GM19328 (cell line): ENCODE measurements around the gene POLDIP3.

Source experiments
- ATAC-seq: cut with Tn5 transposase; IDR thresholded peaks from one replicate; pipeline ENCODE4 v1.9.1; 2021; ENCODE audit warnings: mild to moderate bottlenecking, moderate library complexity; ENCODE audit not compliant: unreplicated experiment

The POLDIP3 gene

DNA sequence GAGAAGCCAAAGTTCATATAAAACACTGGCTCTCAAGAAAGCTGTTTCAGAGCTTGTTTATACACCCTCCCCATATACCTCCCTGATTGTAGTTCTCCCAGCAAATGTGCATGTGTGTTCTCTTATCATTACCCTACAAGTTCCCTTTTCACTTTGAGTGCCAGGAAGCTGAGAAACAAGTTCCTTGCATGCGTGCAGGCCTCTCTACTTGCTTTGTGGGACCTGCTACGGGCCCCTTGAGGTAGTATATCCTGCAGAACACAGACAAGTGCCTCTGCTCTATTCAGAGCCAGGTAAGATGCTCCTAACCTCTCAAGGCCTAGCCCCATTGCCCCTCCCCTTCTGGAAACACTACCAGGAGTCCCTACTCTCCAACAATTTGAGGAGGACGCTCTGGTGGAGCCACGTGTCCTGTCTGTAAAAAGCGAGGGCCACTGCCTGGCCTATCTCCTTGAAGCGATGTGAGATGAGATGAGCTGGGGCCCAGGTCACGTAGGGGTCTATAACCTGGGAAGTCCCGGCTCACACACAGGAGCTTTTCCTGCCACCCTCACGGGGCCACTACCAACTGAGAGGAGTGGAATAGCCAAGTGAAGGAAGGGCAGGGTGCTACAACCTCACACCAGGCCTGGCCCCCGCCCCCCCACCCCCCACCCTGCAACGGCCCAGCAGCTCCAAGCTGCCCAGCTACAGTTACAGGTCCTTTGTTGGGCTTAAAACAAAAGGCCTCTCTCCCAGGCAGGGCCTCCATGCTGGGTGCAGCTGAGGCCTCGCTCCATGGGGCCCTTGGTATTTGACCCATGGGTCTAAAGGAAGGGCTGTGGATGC is 28.3 kb upstream of the POLDIP3 start:
- no peak for ATAC-seq

DNA sequence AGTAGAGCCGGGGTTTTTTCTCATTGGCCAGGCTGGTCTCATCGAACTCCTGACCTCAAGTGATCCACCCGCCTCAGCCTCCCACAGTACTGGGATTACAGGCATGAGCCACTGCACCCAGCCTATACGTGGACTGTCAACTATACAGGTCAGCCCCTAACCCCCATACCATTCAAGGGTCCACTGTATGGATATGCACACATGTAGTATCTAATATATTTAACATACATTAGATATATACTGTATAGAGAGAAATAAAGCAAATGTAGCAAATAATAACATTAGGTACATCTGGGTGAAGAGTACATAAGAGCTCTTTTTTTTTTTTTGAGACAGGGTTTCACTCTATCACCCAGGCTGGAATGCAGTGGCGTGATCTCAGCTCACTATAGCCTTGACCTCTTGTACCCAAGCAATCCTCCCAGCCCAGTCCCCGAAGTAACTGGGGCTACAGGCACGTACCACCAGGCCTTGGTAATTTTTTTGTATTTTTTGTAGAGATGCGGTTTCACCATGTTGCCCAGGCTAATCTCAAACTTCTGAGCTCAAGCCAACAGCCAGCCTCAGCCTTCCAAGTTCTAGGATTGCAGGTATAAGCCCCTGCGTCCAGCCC is 27.2 kb upstream of the POLDIP3 start:
- no peak for ATAC-seq

DNA sequence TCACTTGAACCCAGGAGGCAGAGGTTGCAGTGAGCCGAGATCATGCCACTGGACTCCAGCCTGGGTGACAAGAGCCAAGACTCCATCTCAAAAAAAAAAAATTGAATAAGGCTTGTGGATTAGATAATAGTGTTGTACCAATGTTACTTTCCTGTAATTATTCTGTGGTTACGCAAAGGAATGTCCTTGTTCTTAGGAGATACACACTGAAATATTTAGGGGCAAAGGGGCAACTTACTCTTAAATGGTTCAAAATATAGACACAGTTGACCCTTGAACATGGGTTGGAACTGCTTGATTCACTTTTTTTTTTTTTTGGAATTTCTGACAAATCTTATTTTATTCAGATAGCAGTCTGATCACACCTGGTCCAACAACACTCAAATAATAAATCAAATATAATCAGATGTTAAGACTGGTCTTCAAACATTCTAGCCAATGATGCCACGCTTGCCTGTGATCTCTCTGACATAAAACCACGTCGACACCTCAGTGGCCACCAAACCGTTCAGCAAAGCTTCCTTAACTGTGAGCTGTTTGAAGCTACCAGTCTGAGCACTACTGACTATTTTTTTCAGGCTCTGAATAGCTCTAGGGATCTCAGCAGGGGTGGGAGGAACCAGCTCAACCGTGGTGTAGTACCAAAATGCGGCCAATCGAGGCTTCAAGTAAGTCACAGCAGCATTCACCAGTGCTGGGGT is 25.0 kb upstream of the POLDIP3 start:
- no peak for ATAC-seq

DNA sequence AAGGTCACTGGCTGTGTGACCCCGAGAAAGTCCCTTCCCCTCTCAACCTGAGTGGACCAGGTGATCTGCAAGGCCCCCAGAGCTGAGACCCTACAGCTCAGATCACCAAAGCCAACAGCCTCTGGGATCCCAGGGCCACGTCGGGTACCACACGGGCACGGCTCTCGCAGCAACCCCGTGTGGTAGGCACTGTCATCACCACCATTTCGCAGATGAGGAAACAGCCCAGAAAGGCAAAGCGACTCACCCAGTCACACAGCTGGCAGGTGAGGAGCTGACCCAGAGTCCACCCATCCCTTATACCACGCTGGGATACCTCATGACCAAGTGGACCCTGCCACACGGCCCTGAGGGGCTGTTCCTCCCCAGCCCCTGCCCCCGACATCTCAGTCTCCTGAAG is 22.9 kb upstream of the POLDIP3 start:
- no peak for ATAC-seq

DNA sequence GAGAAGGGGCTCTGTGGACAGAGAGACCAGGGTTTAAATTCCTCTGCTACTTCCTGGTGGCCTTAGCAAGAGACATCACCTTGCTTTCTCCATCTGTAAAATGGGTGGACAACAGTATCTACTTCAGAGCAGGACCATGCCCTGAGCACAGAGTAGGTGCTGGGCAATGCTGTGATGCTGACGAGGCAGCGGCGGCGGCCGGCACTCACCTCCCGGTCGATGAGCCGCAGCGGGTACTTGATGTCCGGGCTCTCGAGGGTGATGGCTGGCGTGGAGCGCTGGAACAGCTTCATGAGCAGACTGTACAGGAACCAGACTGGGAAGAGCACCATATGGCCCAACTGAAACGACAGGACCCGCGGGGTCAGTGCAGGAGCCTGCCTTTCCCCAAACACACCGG is 21.8 kb upstream of the POLDIP3 start:
- ATAC-seq = no peak

DNA sequence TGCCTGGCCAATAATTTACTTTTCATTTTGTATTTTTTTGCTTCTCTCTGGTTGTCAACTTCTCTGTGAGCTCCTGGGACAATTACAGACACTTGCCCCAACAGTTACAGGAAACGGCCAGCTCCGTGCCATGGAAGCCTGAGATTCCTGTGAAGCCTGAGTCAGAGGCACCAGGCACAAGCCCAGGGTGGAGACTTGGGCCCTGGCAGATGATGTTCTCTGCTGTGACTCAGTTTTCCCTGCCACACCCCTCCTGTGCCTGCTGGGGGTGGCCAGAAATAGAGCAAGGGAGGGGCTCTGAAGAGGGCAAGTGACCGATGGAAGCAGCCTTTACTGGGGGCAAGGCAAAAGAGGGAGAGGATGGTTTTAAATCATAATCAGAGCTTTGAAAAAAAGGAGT is 20.8 kb upstream of the POLDIP3 start:
- ATAC-seq = no peak

DNA sequence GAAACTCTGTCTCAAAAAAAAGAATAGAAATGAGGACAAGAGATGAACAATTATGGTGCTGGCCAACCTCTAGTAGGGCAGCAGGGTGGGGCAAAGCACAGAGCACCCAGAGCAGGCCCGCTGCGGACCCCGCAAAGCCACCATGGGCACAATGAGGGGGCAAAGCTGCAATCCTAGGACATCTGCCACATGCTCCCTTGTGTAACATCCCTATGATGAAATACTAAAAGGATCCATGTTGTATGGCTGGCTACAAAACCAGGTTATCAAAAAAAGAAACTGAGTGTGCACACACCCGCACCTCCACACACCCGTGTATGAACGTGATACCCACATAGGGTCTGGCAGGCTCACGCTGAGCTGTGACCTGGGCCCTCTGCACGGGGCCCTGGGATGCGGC is 18.3 kb upstream of the POLDIP3 start:
- no peak for ATAC-seq

DNA sequence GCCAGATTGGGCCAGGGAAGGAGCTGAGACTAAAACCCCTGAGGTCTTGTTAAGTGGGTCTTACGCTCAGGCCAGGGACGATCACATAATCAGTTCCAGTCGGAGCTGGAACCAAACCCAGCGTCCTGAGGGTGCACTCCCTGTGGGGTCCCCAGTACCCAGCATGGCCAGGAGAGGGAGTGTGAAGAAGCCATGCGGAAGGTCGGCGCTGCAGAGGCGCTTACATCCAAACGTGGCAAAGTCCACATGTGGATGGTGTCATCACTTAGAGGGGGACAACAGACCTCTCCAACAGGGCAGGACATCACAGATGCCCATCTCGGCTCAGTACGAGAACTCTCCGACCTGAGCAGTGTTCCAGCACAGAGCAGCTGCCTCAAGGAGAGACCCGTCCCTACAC is 17.4 kb upstream of the POLDIP3 start:
- ATAC-seq = no peak

DNA sequence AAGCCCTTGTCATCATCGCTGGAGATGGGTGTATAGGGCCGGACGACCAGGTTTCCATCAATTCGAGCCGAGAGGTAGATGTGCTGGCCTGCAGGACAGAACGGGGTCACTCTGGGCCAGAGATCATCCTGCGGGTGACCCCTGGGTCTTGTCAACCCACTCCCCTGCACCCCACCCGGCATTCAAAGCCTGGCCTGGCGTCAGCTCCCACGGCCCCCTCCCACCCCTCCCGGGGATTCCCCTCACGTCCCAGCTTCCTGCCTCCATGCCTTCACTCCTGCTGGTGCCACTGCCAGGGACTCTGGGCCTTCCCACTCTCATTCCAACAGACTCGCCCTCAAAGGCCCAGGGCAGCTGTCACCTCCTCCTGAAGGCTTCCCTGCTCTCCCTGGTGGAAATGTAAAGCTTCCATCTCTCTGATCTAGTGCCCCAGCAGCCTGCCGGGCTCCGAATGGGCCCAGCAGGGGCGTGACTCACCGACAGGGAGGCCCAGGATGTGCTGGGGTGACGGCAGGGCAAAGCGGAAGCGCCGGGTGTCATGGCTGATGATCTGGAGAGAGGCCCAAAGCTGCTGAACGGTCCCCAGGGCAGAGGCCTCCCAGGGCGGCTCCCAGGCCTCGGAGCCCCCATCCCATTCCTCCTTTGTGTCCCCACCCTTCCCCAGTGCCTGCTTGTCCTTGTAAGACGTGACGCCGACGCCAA is 16.4 kb upstream of the POLDIP3 start:
- no peak for ATAC-seq

DNA sequence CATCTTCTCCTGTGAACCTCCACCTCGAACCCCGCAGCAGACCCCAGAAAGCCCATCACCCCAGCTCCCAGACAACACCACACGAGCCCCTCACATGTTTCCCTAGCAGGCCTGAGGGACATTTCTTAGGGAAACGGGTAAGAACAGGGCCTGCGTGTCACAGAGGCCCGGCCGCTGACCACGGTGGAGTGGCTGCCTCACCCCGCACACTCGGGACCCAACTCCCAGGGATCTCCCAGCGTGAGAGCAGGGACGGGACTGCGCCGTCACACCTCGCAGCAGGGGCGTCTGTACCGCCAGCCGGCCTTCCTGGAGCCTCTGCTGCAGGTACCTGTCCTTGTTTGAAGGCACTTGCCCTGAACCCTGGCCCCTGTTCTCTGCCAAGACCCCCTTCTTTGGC is 15.5 kb upstream of the POLDIP3 start:
- no peak for ATAC-seq

DNA sequence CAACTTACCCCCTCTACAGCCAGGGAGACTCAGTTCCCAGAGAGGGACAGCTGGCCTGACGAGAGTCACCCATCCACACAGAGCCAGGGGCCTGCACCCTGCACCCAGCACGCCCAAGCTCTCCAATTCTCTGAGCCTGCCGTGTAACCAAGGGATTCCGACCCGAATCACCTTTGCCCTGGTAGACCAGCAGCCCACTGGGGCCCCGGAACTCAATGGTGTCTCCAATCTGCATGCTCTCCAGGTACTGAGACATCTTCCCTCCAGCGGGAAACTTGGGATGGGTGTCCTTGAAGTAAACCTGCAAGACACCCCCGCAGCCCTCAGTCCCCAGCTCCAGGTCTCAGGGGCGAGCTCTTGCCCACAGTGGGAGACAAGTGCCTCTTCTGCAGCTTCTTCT is 13.3 kb upstream of the POLDIP3 start:
- no peak for ATAC-seq

DNA sequence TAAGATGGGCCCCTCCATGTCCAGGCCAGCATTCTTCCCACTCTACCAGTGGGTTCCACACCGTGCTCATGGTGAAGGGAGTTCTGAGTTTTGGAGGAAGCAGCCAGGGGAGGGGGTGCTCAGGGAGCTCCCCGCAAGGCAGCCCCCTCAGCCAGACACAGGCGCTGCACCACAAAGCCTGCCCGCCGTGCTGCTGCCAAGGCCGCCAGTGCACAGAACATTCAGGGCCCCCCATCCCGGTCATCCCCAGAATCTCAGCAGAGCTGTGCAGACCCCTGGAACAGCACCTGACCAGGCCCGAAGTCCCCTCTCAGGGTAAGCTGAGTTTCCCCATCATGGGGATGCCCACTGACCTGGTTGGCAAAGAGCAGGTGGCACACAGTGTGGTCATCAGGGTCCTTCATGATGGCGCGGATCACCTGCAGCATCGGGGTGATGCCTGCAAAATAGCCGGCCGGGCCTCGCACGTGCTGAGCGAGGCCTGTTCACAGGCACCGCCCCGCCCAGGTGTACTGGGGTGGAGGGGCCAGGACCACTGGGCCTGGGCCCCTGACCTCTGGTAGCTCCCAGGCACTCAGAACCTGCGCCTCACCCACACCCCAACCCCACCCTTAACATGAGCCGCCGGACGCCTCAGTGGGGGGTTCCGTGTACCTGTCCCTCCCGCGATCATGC is 12.4 kb upstream of the POLDIP3 start:
- no peak for ATAC-seq

DNA sequence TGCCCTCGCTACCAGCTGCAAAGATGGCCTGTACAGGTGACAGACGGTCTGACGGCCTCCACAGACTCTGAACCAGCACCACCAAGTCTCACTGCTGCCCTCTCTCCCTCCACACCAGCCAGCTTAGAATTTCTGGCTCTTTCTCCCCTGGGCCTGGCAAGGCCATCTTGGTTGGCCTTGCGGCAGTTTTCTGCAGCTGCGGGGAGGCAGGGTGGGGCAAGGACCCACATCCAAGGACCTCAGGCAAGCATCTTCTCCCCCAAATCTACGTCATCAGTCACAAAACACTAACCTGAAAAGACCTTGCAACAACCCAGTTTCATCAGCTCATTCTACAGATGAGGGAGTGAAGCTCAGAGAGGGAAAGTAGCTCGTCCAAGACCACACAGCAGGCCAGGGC is 11.7 kb upstream of the POLDIP3 start:
- ATAC-seq = no peak

DNA sequence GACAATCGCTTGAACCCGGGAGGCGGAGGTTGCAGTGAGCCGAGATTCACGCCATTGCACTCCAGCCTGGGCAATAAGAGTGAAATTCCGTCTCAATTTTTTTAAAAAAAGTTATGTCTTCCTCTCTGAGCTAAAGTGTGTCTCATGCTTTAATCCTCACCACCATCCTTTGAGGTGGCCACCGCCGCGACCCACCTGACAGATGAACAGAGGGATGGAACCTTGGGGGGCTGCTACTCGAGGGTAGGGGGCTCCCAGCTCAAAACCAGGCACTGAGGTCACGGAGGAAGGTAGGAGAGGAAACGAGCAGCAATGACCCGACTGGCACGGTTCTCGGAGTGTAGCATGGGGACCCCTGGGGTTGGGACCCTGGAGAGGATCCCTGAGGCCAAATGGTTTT is 10.7 kb upstream of the POLDIP3 start:
- ATAC-seq = no peak

DNA sequence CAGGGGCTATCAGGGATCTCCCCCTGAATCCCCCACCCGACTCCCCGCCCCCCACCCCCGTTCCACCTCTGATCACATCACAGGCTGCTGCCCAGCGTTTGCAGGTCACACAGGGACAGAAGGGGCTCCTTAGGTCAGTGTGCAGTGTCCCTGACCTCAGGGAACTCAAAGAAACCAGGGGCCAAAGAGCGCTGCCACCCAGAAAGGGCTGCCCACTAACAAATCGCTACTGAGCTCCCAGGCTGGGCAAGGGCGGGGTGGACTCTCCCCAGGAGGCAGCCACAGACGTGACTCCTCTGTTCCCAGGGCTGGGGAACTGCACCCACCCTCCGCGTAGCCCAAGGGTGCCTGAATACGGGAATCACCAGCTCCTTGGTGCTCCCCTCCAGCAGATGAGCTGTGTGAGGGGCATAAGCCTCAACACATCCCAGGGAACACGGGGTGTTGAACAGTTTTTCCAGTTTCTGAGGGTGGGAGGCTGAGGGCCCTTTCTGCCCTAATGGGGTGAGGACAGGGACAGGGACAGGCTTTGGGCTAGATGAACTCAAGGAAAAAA is 9.9 kb upstream of the POLDIP3 start:
- no peak for ATAC-seq

DNA sequence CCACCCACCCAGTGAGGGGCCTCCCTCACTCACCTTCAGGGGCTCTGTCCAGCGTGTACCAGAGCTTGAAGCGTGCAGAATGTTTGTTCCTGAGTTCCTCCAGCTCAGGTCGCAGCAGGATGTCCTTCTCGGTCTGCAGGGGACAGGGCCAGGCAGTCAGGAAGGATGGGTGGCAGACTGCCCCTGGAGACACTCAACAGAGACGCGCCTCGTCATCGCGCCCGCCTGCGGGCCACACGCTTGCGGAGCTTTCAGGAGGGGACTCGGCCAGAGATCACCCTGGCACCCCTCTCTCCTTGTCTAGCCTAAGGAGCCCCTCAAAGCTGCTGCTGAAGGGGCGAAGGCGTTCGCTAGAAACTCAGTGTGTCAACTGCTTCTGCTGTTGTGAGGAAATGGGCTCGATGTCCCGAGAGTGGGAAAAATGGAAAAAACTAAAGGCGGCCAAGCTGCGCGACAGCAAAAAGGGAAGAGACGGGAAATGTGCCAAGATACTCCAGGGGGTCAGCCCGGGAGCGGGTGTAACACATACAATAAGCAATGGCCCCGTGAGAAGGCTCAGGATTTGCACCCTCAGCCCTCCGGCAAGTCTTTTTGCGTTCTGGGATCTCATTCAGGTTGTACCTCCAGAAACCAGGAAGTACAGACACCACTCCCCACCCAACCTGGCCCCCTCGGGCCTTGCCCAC is 9.2 kb upstream of the POLDIP3 start:
- ATAC-seq = no peak

DNA sequence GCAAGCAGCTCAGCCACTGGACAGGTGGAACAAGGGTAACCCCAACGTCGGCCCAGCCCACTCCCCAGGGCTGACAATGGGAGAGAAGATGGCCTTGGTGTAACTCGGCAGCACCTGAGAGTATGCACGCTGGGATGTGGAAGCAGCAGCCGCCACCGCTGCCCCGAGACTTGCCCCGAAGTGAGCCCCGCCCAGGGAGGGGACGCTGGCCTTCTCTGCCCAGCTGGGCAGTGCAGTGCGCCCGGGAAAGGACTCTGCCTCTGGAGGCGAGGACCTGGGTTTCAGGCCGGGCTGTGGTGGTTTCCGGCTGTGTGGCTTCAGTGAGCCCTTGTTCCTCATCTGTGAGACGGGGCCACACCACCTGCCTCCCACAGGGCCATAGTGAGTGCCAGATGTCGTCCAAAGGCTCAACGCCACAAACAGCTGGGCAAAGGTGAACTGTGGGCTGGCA is 8.6 kb upstream of the POLDIP3 start:
- ATAC-seq = no peak

DNA sequence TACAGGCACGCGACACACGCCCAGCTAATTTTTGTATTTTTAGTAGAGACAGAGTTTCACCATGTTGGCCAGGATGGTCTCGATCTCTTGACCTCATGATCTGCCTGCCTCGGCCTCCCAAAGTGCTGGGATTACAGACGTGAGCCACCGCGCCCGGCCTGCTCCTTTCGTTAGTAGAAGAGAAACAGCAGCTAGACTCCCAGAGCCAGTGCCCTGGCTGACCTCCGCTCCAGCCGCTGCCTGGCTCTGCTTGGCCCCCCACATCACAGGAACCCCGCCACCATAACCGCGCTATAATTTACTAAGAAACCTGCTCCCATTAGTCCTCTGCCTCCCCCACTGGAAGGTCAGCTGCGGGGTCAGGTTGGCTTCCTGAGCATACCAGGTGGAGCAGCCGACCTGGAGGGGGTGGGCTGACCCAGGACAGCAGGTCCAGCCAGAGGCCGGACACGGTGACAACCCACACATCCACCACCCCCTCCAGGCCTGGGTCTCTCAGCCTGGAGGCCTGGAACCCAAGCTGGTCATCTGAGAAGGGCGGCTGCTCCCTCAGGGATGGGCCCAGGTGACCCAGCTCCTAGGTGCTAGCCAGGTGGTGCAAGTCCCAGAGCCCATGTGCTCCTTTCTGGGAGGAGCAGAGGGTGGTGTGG is 7.5 kb upstream of the POLDIP3 start:
- no peak for ATAC-seq

DNA sequence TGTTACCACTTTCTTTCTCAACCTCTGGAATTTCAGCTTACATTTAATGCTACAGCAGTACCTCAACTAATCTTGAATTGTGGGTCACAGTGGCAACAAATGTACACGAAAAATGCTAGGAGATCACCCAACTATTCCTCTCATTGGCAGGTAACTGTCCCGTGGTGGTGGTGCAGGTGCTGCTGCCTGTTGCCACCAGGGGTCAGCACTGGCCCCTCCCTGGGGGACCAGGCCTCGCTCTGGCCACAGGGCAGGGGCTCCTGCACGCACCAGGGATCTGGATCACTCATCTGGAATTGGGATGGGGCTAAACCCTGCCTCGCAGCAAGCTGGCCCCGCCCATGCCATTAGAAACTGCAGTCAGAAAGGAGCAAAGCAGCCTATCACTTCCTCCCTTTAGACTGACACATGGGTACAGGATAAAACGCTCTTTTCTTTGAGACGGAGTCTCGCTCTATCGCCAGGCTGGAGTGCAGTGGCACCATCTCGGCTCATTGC is 6.9 kb upstream of the POLDIP3 start:
- no peak for ATAC-seq
